Mesendoderm (in vitro differentiated cells): Measurements from ENCODE around the gene SH2D5.

Experiments used
- DNase-seq: peaks from one replicate; pipeline ENCODE4 v3.0.0; 2013
- H2AK5ac ChIP-seq: 2 replicates; pipeline ENCODE4 v1.6.1; 2013; ENCODE audit warnings: low read length, inconsistent platforms
- H2BK120ac ChIP-seq: 2 replicates; pipeline ENCODE4 v1.6.1; 2013; ENCODE audit warnings: low read depth, mild to moderate bottlenecking, low read length, moderate library complexity, mixed read lengths
- H2BK15ac ChIP-seq: replicated peaks from 2 replicates; pipeline ENCODE4 v1.6.1; 2013; ENCODE audit warnings: low read depth, mild to moderate bottlenecking, moderate library complexity
- H2BK5ac ChIP-seq: 2 replicates; pipeline ENCODE4 v1.6.1; 2013; ENCODE audit warnings: low read length, inconsistent platforms
- H3K18ac ChIP-seq: 2 replicates; pipeline ENCODE4 v1.6.1; 2013; ENCODE audit warnings: mild to moderate bottlenecking, low read length, mixed read lengths
- H3K23ac ChIP-seq: one replicate; pipeline ENCODE4 v1.6.1; 2013; ENCODE audit warnings: low read length
- H3K27ac ChIP-seq: 2 replicates; pipeline ENCODE4 v1.5.1; 2013; ENCODE audit warnings: low read depth, mild to moderate bottlenecking, inconsistent platforms, low read length, moderate library complexity
- H3K27me3 ChIP-seq: 2 replicates; pipeline ENCODE4 v1.6.1; 2013; ENCODE audit warnings: low read length, control low read depth, mild to moderate bottlenecking, inconsistent platforms; ENCODE audit not compliant: insufficient read depth, poor library complexity
- H3K36me3 ChIP-seq: 2 replicates; pipeline ENCODE4 v1.6.1; 2013; ENCODE audit warnings: low read length, inconsistent platforms; ENCODE audit not compliant: control insufficient read depth, insufficient read depth
- H3K4ac ChIP-seq: one replicate; pipeline ENCODE4 v1.6.1; 2013; ENCODE audit warnings: low read depth, mild to moderate bottlenecking, low read length, moderate library complexity
- H3K4me1 ChIP-seq: 2 replicates; pipeline ENCODE4 v1.6.1; 2013; ENCODE audit warnings: low read depth, low read length, inconsistent platforms; ENCODE audit not compliant: control insufficient read depth
- H3K4me2 ChIP-seq: 2 replicates; pipeline ENCODE4 v1.6.1; 2013; ENCODE audit warnings: low read length
- H3K4me3 ChIP-seq: 2 replicates; pipeline ENCODE4 v1.5.1; 2013; ENCODE audit warnings: mild to moderate bottlenecking, low read length
- H3K56ac ChIP-seq: one replicate; pipeline ENCODE4 v1.6.1; 2013; ENCODE audit warnings: low read length
- H3K79me1 ChIP-seq: 2 replicates; pipeline ENCODE4 v1.6.1; 2013; ENCODE audit warnings: low read length, inconsistent platforms
- H3K79me2 ChIP-seq: 2 replicates; pipeline ENCODE4 v1.6.1; 2013; ENCODE audit warnings: mild to moderate bottlenecking, low read length; ENCODE audit not compliant: control insufficient read depth, insufficient read depth
- H3K9ac ChIP-seq: 2 replicates; pipeline ENCODE4 v1.6.1; 2013; ENCODE audit warnings: low read length, inconsistent platforms
- H4K5ac ChIP-seq: one replicate; pipeline ENCODE4 v1.6.1; 2013; ENCODE audit warnings: low read length
- H4K8ac ChIP-seq: one replicate; pipeline ENCODE4 v1.6.1; 2013; ENCODE audit warnings: low read depth, mild to moderate bottlenecking, control low read depth, low read length, moderate library complexity
- WGBS: extraction: QIAGEN DNeasy Blood & Tissue Kit; methylation state at CpG from one replicate; pipeline ENCODE4 v1.1.7; 2013; ENCODE audit warnings: low lambda C conversion rate, missing lambda C conversion rate; ENCODE audit not compliant: insufficient coverage; ENCODE audit errors: extremely low coverage; 5-methylcytosine and 5-hydroxymethylcytosine counted together

Gene SH2D5

DNA sequence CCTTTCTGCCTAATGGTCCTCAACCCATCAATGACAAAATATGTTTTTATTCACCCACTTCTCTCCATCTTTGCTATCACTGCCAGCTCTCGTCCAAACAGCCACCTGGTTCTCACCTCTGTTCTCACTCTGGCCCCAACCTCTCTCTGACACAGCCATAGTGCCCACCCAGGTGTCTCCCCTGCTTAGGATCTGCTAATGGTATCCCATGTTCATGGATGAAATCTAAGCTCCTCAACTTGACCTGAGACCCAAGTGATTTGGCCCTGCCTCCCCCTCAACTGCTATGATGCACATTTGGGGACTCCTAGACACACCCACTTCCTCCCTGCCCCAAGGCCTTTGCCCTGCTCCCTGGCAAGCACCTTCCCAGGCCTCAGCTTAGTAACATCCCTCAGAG, 40.6 kb downstream of the SH2D5 start:
- Histone ChIP-seq H3K18ac (no peak overlapping the region), H3K27ac (no peak overlapping the region), H3K4me1 (no peaks in the 10 kb centered on the region), H3K4me2 (no peak overlapping the region), H2BK15ac (no peak overlapping the region), H2AK5ac (no peak overlapping the region), H3K23ac (no peak overlapping the region), H3K4ac (no peak overlapping the region), H2BK120ac (no peak overlapping the region), H3K9ac (no peak overlapping the region), H2BK5ac (no peak overlapping the region), H3K27me3 (no peaks in the 10 kb centered on the region), H3K79me2 (no peaks in the 10 kb centered on the region), H4K8ac (no peak overlapping the region), H4K5ac (no peak overlapping the region), H3K56ac (no peak overlapping the region), H3K4me3 (no peak overlapping the region), H3K79me1 (no peaks in the 10 kb centered on the region), H3K36me3 (no peaks in the 10 kb centered on the region)
- DNase-seq, result no peak
- no CpG with 5 or more reads among the region's 1 CpG for WGBS

- no peak overlapping the region for H3K56ac ChIP-seq
- H3K79me2 ChIP-seq, result no peaks in the 10 kb centered on the region
- H2BK15ac ChIP-seq, result no peak overlapping the region
- H2BK5ac ChIP-seq, result no peak overlapping the region
- no peaks in the 10 kb centered on the region for H3K4me1 ChIP-seq
- DNase-seq, result no peak
- no peak overlapping the region for H3K4ac ChIP-seq
- no peak overlapping the region for H3K27ac ChIP-seq
- no peak overlapping the region for H3K23ac ChIP-seq
- no peaks in the 10 kb centered on the region for H3K36me3 ChIP-seq
- no peak overlapping the region for H3K9ac ChIP-seq
- H4K5ac ChIP-seq, result no peak overlapping the region
- whole genome bisulfite sequencing, result no CpG with 5 or more reads among the region's 3 CpGs
- no peak overlapping the region for H4K8ac ChIP-seq
- no peaks in the 10 kb centered on the region for H3K79me1 ChIP-seq
- no peaks in the 10 kb centered on the region for H3K27me3 ChIP-seq
- no peak overlapping the region for H3K18ac ChIP-seq
- no peak overlapping the region for H3K4me2 ChIP-seq
- H2AK5ac ChIP-seq, result no peak overlapping the region
- H2BK120ac ChIP-seq, result no peak overlapping the region
- no peak overlapping the region for H3K4me3 ChIP-seq
These were observed 42.9 kb downstream of the SH2D5 start for GRCh38 chr1:20689645-20690056.

- H2BK15ac ChIP-seq, result no peak overlapping the region
These were observed 45.4 kb downstream of the SH2D5 start for GRCh38 chr1:20686883-20687725.

GRCh38 chr1:20685741-20686140, 46.8 kb downstream of the SH2D5 start:
- Histone ChIP-seq H3K4me2 (no peak overlapping the region), H3K79me2 (no peaks in the 10 kb centered on the region), H3K27ac (no peak overlapping the region), H3K27me3 (no peaks in the 10 kb centered on the region), H2BK5ac (no peak overlapping the region), H2BK15ac (no peak overlapping the region), H3K4ac (no peak overlapping the region), H2AK5ac (no peak overlapping the region), H4K5ac (no peak overlapping the region), H3K23ac (no peak overlapping the region), H4K8ac (no peak overlapping the region), H3K4me1 (no peaks in the 10 kb centered on the region), H3K4me3 (no peak overlapping the region), H3K9ac (no peak overlapping the region), H3K56ac (no peak overlapping the region), H3K79me1 (no peaks in the 10 kb centered on the region), H3K36me3 (no peaks in the 10 kb centered on the region), H2BK120ac (no peak overlapping the region), H3K18ac (no peak overlapping the region)
- DNase-seq, result no peak
- WGBS, result no CpG with 5 or more reads among the region's 12 CpGs

More at GRCh38 chr1:20686883-20687725, 45.4 kb downstream of the SH2D5 start:
- Histone ChIP-seq H2AK5ac (no peak overlapping the region), H3K9ac (no peak overlapping the region), H2BK120ac (no peak overlapping the region), H3K4me1 (no peaks in the 10 kb centered on the region), H4K8ac (no peak overlapping the region), H3K27ac (no peak overlapping the region), H3K27me3 (no peaks in the 10 kb centered on the region), H3K56ac (no peak overlapping the region), H3K4me2 (no peak overlapping the region), H3K23ac (no peak overlapping the region), H3K4me3 (no peak overlapping the region), H3K36me3 (no peaks in the 10 kb centered on the region), H2BK5ac (no peak overlapping the region), H3K79me1 (no peaks in the 10 kb centered on the region), H3K18ac (no peak overlapping the region), H4K5ac (no peak overlapping the region), H3K4ac (no peak overlapping the region), H3K79me2 (no peaks in the 10 kb centered on the region)
- no CpG with 5 or more reads among the region's 26 CpGs for WGBS
- DNase-seq, result no peak

- no peak overlapping the region for H4K8ac ChIP-seq
- no peak overlapping the region for H2BK5ac ChIP-seq
- no peak for DNase-seq
- H3K18ac ChIP-seq, result no peak overlapping the region
- H3K4me1 ChIP-seq, result no peaks in the 10 kb centered on the region
- H2AK5ac ChIP-seq, result no peak overlapping the region
- H3K23ac ChIP-seq, result no peak overlapping the region
- no peaks in the 10 kb centered on the region for H3K79me1 ChIP-seq
- no peaks in the 10 kb centered on the region for H3K79me2 ChIP-seq
- no peak overlapping the region for H2BK120ac ChIP-seq
- no peak overlapping the region for H3K9ac ChIP-seq
- H3K4me2 ChIP-seq, result no peak overlapping the region
- H3K56ac ChIP-seq, result no peak overlapping the region
- no peak overlapping the region for H3K4me3 ChIP-seq
- no peak overlapping the region for H3K4ac ChIP-seq
- H3K27ac ChIP-seq, result no peak overlapping the region
- H2BK15ac ChIP-seq, result no peak overlapping the region
- no peaks in the 10 kb centered on the region for H3K27me3 ChIP-seq
- H4K5ac ChIP-seq, result no peak overlapping the region
- no peaks in the 10 kb centered on the region for H3K36me3 ChIP-seq
- WGBS, result no CpG with 5 or more reads among the region's 21 CpGs
These were observed 47.3 kb downstream of the SH2D5 start for GRCh38 chr1:20685099-20685662.
